Stimulated activated CD4-positive, alpha-beta T cell treated with anti-CD3 and anti-CD28 coated beads, TNF-alpha, amount 100 ng/mL, for 1 hour (primary cell): ENCODE data around the gene LSM3.
"Not testable (repeated sequence)": the region's sequence is repeated elsewhere in the genome, so short reads cannot be mapped to it uniquely, and the experiment has no call there.

Experiments
- DNase-seq, 3 donors: peaks; one replicate each; pipeline ENCODE4 v3.0.0-alpha.2; 2020; ENCODE audit warnings: low read depth in 3 of 3, low spot score in 1 of 3

The LSM3 gene

DNA sequence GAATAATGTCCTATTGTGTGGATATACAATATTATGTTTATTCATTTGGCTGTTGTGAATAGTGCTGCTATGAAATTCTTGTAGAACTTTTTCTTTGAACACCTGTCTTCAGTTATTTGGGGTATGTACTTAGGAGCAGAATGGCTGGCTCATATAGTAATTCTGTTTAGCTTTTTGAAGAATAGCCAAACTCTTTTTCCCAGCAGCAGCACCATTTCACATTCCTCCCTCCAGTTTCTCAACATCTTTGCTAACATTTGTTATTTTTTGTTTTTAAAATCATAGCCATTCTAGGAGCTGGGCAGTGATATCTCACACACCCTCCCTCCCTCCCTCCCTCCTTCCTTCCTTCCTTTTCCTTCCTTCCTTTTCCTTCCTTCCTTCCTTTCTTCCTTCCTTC lies 39.7 kb downstream of the LSM3 start:
- no peak for DNase-seq

DNA sequence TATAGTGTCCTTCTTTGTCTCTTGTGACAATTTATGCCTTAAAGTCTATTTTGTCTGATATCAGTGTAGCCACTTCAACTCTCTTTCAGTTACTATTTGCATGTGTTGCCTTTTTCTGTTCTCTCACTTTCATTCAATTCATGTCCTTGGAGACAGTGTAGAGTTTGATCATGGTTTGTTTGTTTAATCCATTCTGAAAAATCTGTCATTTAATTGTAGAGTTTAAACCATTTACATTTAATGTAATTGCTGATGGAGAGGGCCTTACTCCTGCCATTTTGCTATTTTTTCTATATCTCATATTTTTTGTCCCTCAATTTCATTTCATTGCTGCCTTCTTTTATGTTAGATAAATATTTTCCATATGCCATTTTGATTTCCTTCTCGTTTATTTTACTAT lies 42.3 kb downstream of the LSM3 start:
- no peak for DNase-seq

DNA sequence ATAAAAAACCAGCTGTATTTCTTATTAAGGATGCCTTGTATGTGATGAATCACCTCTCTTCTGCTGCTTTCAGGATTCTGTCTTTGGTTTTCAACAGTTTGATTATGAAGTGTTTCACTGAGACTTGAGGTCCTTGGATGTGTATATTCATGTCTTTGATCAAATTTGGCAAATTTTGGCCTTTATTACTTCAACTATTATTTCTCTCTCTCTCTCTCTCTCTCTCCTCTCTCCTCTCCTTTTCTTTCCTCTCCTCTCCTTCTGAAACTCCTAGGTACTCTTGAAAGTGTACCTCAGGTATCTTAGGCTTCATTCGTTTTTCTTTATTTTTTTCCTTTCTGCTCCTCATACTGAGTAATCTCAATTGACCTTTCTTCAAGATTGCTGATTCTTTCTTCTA lies 43.3 kb downstream of the LSM3 start:
- no peak for DNase-seq

DNA sequence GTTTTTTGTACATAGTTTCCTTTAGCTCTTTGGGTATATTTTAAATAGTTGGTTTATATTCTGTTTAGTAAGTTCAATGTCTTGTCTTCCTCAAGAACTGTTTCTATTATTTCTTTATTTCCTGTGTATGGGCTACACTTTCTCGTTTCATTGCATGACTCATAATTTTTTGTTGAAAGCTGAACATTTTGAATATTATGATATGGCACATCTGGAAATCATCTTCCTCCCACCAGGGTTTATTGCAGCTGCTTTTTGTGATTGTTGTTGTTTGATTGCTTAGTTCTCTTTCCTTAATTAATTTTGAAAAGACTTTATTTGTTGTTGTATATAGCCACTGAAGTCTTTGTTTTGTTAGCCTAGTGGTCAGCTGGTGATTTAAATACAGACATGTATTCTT lies 43.8 kb downstream of the LSM3 start:
- DNase-seq = no peak

DNA sequence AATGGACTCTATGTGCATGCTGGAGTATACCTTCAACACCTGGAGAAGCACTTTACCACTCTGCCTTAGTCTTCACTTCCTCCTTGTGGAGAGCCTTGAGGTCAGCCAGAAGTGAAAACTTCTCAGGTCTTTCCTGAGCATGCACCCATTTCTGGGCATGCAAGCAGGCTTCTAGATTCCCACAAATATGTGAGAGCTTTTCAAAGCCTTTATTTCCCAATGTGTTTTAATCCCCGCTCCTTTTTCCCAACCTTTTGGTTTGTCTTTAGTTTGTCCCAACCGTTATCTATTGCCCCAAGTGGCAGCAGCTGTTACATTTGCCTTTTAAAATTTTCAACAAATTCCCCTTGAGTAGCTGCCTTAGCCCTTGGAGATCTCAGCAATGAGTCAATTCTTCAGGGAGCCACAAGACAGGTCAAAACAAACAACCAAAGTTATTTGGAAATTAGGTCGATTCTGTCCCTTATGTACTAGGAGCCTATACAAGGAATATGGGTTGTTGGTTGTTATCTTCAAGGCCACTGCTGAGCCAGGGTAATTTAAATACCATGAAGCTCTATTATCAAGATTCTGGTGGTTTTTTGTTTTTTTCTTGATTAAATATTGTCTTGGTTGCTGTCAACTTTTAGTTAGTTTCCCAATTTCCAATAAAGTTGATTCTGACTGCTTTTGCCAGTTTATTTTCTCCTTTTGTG lies 44.4 kb downstream of the LSM3 start:
- DNase-seq = no peak

DNA sequence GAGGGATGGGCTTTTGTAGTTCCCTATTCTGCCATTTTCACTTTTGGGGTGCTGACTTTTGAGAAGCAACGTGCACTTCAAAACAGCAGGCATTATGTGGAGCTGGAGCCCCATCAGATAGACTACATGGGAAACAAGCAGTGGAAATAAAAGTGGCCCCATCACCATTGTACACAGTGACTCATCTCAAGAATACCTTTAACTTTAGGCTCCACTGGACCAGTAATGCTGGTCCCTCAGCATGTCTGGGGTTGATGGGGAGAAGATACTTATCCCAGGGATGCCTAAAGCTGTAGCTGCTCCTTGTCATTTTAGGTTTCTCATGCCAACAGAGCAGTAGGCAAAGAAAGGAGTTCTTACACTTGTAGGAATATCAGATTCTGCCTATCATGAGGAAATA lies 45.0 kb downstream of the LSM3 start:
- DNase-seq = no peak

DNA sequence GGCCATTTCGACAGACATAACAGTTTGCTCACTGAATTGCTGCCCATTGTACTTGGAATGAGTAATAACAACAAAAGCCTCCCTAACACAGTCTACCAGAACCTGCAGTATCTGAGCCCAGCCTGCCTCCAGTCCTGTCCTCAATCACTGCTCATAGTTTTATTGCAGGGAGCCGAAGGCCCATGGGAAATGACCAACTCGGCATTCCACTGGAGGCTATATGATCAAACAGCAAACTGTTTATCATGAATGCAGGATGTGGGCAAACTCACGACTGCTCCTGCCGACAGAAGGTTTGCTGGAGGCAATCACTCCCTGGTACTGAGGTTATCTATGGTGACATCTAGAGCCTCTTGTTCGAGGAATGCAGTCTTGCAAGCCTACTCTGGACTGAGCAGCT lies 46.3 kb downstream of the LSM3 start:
- no peak for DNase-seq

DNA sequence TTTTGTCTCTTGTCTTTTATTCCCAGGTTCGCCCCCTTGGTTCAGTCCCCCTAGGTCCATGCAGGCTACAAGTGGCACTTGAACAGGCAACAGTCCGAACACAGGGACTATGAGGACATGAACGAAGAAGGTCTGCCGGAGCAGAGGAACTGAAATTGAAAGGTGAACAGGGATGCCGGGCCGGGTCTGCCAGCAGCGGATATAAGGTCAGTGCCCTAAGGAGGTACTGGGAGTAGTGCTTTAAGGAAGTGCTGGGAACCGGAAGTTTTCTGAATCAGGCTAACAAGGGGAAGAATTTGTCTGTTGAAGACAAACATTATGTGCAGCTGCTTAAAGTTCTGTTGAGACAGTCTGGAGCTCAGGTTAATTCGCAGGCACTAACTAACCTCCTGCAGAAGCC lies 46.8 kb downstream of the LSM3 start:
- DNase-seq = no peak

DNA sequence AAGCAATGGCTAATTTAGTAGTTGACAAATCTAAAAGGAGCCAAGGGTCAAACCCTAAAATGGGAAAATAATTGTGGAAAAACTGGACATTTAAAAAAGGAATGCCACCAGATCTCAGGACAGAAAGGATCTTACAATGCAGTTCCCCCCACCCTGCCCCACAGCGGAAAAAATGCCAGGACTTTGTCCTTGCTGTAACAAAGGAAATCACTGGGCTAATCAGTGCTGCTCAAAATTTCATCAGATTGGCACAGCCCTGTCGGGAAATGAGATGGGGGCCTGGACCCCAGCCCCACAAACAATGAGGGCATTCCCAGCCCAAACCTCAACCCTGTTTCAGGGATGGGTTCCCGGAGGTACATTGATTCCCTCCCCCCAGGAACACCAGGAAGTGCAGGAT lies 47.7 kb downstream of the LSM3 start:
- not testable (repeated sequence) for DNase-seq

DNA sequence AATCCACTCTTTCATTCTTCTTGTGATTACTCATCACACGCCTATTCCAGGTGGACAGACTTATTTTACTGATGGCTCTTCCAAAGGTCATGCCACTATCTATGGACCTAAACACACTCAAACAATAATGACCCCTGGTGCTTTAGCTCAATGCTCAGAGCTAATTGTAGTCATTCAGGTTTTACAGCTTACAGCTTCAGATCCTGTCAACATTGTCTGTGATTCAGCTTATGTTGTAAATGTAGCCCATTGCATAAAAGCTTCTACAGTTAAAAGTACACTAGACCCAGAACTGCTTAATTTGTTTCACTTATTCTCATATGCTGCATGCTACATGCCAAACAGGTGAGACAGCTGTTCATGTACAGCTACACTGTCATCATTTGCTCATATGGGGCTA lies 49.2 kb downstream of the LSM3 start:
- DNase-seq = no peak

DNA sequence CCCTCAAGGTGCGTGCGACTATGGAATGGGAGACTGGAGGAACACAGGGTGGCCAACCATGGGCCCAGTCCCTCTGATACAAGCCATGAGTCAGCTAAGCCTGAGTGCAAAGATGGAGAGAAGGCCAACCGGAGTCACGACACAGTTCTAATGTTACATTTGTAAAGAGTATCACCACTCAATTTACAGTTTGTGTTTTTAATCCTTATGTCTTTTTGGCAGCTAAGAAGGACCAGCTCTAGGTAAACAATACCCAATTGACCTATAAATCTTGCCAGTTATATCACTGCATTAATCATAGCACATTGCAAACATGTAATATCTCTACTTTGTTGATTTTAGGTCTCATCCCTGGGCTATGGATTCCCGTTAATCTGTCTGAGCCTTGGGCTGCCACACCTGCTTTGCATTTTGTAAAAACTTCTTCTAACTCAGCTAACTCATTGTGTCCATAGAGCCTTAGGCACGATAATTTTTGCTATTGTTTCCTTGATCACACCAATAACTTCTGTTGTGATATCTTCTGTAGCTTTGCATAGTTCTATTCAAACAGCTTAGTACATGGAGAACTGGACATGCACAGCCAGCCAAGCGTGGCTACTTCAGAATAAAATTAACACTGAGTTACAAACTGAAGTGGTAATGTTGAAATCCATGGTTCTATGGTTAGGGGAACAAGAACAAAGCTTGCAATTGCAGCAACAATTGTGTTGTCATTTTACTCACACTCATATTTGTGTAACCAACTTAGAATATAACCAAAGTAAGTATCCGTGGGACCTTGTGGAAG lies 50.3 kb downstream of the LSM3 start:
- DNase-seq = no peak

DNA sequence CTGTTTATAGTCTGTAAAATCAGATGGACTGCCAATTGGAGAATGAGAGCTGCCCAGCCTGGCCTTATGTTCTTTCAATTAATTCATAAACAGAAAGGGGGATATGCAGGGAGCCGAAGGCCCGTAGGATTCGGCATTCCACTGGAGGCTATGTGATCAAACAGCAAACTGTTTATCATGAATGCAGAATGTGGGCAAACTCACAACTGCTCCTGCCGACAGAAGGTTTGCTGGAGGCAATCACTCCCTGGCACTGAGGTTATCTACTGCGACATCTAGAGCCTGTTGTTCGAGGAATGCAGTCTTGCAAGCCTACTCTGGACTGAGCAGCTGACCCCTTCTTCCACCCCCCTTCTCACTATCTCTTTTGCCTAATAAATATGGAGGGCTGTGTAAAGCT lies 51.1 kb downstream of the LSM3 start:
- DNase-seq = not testable (repeated sequence)

DNA sequence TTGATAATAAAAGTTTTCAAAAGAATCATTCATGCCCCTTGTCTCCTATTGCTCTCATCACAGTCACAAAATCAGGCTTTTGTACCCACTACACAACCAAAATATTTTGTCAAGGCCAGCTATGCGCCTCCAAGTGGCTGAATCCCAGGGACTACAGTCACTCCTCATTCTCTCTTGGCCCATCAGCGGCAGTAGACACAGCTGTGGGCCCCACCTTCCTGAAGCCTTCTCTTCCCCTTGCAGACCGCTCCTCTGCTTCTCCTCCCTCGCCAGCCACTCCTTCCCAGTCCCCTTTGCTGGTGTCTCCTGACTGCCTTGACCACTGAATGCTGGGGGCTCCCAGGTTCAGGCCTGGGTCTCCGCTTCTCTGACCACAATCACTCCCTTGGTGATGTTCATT lies 52.1 kb downstream of the LSM3 start:
- no peak for DNase-seq

DNA sequence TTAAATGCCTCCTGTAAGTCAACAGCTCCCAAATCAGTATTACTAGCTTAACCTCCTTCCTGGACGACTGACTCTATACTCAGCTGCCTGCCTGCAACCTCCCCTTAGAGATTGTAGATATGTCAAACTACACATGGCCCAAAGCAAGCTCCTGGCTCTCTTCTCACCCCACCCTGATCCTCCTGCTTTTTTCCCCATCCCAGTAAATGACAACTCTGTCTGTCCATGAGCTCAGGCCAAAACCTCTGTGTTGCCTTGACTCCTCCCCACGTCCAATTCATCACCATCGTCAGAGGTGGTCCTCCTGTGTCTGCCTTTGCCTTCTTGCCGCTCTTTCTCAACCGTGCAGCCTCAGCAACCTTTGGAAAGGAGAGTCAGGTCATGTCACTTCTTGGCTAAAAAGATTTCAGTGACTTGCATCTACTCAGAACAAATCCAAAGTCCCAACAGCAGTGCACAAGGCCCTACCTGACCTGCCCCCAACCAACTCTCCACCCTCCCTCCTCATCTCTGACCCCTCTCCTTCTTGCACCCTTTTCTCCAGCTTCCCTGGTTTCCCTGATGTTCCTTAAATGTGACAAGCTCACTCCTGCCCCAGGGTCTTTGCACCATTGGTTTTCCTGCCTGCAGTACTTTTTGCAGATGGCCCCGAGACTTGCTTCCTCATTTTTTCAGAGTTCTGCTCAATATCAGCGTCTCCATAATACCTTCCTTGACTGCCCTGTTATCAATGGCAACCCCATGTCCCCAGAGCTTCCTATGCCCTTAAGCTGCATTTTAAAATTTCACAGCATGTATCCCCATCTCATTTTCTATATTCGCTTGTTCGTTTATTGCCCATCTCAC lies 52.8 kb downstream of the LSM3 start:
- DNase-seq = no peak

DNA sequence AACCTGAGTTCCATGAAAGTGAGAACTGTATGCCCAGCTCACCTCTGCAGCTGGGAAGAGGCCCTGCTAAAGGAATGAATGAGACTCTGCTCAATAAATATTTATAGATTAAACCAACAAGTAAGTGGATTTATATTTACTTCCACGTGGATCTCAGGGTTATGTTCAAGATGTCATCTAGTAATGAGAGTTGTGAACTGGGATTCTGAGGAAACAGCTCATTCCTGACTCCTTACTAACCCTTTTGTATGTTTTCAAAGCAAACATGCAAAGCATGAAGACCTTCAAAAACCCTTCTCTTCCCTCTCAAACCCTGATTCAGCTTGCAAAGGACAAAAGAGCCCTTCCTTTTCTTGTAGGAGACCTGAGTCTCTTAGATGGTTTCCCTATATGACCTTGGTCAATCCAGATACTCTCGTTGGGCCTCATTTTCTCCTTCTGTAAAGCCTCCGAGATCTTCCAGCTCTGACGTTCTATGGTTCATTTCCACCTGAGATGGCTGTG lies 53.4 kb downstream of the LSM3 start:
- no peak for DNase-seq

DNA sequence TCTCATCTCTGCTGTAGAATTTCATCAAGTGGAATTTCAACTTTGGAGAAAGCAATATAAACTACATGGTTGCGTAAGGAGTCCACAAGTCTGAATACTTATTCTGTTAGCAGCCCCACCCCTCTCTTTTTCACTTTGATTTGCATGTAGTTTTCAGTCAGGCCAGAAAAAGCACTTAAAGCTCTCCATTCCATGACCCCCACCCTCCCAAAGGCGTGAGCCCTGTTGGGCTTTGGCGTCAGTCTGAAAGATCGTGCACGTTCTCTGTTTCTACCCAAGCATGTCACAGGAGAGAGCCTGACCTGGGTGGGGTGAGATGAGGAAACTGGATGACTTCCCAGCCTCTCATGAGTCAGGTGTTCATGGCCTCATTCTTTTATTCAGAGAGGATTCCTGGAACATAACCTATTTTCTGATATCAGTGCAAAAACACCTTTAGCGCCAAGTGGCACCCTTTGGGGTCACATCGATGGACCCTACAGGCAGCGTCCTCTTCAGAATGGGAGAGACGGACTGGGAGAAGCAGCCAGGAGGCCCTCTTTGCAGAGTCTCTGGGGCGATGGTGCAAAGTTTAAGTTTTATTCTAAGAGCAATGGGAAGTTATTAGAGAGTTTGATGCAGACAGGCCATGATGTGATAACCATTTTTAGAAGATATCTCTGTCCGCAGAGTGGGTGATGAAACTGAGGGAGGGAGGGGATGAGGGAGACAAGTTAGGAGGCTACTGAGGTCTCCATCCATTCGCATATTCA lies 55.8 kb downstream of the LSM3 start:
- DNase-seq = no peak

DNA sequence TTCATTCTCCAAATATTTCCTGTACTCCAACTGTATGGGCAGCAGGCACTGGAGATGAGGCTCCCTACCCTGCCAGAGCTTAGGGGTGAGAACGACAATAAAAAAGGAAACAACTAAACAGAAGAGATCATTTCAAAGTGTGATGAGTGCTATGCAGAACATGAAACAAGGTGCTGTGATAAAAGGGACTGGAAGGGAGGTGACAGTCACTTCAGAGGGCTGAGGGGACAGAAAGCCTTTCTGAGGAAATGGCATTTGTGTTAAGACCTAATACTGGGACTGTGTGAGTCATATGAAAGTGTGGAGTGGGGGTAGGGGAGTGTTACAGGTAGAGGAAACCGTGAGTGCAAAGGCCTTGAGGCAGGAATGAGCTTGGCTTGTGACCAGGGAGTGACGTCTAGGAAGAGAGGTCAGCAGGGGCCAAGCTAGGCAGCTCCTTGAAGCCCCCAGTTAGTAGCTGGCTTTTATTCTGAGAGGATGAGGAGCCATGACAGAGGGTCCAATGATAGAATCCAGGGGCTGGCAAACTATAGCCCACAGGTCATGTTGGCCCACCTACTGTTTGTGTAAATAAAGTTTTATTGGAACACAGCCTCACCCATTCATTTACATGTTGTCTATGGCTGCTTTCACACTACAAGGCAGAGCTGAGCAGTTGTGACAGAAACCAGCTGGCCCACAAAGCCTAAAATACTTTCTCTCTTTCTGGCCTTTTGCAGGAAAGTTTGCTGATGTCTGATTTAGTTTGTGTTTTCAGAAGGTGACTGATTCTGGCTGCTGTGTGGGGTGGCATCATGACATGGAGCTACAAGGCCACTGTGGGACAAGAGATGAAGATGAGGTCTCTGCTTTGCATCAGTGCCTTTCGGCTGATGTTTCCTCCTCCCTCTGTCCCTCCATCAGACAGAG lies 56.6 kb downstream of the LSM3 start:
- no peak for DNase-seq

DNA sequence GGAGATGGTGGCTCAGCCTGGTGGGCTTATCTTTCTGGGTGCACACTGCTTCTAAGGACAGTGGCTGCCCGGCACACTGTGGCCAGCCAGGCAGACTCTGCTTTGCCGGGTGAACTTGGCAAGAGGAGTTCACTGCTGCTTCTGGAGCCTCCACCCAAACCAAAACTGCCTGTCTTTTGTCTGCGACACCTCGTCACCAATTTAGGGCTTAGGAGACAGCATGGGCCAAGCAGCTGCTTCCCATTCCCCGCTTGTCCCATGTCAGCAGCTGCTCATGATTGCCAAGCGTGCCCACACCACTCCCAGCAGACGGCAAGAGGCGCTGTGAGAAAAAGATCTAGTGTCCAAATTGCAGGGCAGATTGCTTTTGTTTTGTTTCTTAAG lies 57.3 kb downstream of the LSM3 start:
- no peak for DNase-seq

DNA sequence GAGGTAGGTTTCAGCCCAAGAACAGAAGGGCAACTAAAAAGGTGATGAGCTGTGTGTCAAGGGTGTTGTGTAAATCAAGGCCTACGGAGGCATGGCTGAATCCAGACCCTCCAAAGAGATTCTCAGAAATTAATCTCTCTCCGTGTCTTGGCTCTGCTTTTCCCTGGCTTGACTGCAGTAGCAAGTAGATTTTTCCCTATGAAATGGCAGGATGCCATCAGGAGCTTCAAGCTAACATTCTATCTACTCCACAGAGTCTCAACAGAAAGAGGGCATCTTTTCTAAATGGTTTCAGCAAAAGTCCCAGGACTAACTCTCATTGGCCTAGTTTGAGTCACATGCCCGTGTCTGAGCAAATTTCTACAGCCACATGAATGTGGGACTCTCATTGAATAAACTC lies 58.3 kb downstream of the LSM3 start:
- no peak for DNase-seq

DNA sequence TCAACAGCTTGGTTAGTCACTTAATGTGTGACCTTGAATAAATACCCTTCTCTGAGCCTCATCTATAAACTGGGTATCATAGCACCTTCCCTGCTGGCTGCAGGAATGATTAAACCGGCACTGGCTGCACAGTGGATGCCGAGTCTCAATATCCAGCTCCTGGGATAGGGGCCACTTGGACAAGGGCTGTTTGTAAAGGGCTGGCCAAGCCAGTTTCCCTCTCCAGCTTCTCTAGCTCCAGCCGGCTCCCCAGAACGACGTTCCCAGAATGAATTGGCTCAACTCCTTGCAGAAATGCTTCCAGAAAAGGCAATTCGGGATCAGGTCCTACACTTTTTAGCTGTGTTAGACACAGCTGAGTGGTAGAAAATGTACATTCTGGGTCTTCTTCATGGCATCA lies 58.8 kb downstream of the LSM3 start:
- no peak for DNase-seq
